DMS79 (cell line): Measurements from ENCODE around the gene MRTFA.
A peak's percentile ranks its signal among the peaks of the same experiment; 100 is the strongest.
"Not testable (repeated sequence)": the region's sequence is repeated elsewhere in the genome, so short reads cannot be mapped to it uniquely, and the experiment has no call there.

Source experiments
- DNase-seq: peaks from one replicate; lab custom pipeline; 2025; lab: John Stamatoyannopoulos, UW

Gene MRTFA

DNA sequence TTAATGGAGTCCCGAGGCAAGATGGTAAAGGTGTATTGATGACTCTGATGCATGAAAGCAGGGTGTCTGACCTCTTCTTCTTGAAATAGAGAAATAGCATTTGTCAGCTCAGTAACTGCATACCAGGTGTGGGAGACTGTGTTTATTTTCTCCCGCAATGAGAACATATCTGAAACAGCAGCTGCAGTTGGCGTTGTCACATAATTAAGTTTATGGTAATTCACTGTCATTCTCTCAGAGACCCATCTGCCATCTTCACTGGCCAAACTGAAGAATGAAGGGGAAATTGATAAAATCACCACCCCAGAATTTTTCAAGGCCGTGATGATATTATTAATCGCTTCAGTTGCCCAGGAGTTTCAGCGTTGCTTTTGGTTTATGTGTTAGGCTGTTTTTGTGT, 22.6 kb upstream of the MRTFA start:
- no peak for DNase-seq

DNA sequence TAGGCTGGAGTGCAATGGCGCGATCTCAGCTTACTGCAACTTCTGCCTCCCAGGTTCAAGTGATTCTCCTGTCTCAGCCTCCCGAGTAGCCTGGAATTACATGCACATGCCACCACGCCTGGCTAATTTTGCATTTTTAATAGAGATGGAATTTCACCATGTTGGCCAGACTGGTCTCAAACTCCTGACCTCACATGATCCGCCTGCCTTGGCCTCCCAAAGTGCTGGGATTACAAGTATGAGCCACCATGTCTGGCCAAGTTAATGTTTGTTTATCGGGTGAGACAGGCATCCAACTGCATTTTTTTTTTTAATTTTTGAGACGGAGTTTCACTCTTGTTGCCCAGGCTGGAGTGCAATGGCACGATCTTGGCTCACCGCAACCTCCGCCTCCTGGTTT, 20.1 kb upstream of the MRTFA start:
- not testable (repeated sequence) for DNase-seq

DNA sequence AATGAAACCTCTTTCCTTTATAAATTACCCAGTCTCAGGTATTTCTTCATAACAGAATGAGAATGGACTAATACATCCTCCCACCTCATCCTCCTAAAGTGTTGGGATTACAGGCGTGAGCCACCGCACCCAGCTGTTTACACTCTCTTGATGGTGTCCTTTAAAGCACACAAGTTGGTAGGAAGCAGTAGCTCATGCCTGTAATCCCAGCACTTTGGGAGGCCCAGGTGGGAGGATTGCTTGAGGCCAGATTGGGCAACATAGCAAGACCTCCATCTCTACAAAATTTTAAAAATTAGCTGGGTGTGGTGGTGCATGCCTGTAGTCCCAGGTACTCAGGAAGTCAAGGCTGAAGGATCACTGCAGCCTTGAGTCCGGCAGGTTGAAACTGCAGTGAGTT, 19.4 kb upstream of the MRTFA start:
- DNase-seq = not testable (repeated sequence)

DNA sequence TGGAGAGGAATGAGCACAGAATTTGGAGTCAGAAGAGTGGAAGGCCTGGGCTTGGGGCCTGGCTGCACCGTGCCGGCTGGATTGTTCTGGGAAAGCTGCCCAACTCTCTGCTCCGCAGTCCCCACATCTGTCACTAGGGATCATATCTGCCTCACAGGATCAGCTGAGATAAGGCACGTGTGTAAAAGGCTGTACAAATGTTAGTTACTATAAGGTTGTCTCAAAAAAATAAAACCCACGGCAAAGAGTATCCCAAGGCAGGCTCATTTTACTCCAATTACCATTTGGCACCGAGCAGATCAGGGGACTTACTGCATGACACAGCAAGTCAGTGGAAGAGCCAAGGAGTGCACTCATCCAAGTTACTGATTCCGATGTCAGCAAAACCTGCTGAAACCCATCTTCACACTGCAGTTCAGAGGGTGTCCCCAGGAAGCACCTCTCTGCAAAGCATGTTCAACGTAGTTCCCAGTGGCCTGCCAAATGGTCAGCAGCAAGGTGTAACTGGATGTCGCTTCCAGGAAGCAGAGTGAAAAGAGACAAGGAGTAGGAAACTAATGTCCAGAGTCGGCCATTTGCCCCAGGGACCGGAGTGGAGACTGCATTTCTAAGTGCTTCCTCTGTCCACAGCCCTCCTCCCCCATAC, 18.1 kb upstream of the MRTFA start:
- DNase-seq = no peak

DNA sequence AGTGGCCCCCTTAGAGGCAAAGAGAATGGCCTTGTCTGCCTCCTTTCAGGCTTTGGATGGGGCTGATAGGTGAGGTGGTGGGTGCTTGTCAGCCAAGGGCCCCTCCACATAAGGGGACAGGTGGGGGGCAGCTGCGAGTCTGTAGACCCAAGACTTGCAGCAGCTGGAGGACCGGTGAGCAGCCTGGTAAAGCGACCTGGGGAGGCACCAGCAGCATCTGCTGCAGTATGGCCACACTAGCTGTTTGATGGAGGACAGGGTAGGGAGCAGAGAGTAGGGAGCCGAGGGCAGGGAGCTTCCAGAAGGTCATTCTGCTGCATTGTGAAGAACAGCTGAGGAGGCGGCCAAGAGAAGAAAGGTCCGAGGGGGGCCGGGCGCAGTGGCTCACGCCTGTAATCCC, 16.8 kb upstream of the MRTFA start:
- no peak for DNase-seq

DNA sequence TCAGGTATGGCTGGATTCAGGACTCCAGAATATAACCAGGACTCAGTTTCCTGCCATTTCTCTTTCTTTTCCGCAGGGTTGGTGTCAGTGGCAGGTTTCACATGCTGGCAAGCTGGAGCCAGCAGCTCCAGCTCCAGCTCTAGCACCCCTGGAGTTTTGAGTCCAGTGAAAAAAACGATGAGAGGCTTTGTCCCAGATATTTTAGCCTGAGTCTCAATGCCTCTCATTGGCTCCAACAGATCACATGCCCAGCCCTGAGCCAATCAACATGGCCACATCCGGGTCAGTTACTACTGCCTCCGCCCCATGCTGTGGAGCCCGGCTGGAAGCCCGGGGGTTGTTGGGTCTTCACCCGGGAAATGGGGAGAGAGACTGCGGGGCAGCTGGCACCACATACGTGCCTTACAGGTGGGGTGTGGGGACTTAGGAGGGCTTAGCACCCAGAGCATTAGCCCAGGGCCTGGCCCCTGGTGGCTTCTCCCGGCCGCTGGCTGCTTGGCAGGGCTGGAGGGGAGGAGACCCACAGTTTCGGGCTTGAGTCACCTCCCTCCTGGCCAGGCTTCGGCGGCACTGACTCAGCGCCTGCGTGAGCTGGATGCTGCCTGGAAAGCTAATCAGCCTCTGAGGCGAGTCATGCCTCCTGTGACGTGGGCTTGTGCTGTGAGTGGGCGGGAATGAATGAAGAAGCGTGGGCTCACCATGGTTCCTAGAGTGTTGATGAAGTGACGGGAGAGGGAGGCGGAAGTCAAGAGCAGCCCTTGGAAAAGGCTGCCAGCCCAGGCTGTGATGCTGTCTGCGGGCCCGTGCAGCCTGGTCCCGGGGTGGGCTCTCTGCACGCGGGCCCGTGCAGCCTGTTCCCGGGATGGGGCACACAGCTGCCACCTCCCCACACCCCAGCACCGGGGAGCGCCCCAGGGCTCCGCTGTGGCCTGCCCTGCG, 15.3 kb upstream of the MRTFA start:
- DNase-seq = peak; percentile 64

DNA sequence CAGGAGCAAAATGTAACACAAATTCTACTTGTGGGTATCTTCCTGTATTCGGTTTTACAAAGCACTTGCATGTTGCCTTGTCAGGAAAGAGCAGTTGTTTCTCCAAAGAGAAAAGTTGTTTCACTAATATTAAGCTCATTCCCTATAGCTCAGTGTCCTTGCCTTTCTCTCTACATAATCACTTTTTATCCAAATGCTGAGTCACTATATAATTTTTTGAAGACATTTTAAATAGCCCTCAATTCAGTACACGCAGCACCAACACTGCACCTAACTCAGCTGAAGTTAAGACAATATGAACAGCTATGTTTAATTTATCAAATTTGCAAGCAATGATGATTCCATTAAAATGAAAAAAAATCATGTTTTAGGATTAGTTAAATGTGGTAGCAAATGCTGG, 14.5 kb upstream of the MRTFA start:
- no peak for DNase-seq

DNA sequence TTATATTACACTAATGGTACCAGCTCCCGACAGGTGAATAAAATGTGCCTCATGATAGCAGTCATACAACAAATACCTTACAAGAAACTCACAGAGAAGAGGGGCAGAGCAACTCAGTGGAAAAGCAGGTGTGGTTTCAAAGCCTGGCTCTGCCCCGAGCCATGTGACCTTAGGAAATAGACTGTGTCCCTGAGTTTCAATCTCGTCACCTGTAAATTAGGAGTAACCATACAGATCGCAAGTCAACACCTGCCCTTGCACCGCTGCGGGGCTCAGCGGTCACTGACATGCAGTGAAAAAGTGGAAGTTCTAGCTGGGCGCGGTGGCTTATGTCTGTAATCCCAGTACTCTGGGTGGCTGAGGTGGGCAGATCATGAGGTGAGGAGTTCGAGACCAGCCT, 11.9 kb upstream of the MRTFA start:
- no peak for DNase-seq

DNA sequence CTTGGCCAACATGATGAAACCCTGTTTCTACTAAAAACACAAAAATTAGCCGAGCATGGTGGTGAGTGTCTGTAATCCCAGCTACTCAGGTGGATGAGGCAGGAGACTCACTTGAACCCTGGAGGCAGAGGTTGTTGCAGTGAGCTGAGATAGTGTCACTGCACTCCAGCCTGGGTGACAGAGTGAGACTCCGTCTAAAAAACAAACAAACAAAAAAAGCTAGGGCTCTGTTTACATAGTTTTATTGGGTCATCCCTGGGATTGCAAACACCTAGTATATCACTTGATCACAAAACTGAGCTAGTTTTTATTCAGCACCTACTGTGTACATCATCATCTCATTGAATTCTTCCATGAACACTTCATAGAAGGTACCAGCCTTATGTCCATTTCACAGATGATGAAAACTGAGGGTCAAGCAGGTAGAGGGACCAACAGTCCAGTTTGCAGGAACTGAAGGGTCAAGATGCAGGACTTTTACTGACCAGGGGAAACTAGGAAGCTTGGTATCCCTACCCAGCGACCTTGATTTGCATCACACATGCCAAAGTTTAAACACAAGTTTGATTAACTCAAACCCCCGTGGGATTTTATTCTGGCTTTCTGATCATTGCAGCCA, 9.2 kb upstream of the MRTFA start:
- DNase-seq = no peak

DNA sequence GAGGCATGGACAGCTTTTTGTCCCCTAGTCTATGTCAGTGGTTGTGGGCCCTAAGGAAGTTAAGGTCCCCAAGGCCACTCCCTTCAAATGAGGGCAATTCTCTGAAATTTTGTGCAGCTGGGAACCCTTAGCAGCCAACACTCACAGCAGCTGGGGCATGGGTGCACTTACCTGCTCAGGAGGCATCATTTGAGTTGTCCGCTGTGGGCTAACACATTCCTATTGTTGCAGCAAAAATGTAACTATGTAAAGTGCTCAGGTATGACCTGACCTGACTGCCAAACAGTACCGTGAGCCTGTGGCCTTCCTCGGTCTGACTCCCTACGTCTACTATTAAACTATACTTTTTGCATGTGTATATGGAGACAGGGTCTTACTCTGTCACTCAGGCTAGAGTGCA, 5.8 kb upstream of the MRTFA start:
- no peak for DNase-seq

DNA sequence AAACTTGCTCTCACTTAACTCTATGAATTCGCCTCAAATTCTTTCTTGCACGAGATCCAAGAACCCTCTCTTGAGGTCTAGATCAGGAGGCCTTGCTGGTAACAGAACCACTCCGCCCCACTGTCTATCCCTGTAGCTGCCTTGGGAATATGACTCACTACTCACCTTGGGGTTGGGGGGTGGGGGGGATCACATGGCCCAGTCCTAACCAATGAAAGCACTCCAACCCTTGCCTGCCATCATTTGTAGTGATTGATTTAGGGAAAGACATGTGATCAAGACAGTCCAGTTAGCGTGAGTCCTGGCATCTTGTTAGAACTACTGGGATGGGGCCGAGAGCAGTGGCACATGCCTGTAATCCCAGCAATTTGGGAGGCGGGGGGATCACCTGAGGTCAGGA, 4.8 kb upstream of the MRTFA start:
- DNase-seq = no peak

DNA sequence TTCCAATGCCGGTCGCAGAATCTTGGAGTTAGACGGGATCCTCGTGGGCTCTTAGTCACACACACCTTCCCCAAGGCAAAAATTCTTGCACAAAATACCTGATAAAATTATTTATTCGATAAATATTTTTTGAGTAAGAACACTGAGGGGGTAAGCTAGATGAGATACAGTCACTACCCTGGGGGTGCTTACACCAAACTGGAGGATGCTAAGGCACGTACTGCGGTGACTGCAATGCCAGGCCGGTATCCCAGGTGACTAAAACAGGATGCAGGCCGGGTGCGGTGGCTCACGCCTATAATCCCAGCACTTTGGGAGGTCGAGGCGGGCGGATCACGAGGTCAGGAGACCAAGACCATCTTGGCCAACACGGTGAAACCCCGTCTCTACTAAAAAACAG, 1.7 kb upstream of the MRTFA start:
- no peak for DNase-seq

DNA sequence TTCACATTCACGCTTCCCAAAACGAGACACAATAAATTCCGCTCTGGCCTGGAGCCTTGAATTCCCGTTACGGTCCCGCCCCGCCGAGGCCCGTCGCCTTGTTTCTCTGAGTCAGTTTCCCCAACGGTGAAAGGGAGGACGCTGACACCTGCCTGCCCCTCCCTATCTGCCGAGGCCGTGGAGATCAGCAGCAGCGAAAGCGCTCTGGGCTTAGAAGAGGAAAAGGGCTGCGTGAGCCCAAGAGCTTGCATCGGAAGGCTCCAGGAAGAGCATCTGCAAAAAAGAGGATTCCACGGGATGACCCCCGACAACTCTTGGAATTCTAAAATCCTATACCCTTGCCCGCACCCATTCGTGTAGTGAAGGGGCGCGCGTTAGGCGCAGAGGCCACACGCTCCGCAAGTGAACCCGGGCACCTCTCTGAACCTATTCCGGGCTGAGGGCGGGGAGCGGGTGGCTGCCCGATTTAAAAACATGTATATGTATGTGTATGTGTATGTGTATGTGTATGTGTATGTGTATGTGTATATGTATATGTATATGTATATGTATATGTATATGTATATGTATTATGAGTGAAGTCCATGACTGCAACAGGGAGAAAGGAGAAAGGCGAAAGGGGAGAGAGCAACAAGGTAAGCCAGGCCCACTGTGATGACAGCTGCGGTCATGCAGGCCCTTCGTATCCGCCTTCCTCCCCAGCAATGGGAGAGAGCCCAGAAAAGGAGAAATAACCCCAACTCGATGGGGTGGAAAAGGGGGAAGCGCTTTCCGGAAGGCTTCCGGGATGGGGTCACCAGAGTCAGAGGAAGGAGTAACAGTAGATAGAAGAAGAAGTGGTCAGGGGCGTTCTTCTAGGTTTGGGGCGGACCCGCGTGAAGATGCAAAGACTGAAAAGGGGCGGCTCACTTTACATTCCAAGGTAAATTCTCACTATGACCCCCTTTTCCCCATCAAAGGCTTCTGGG, 948 bp upstream of the MRTFA start:
- no peak for DNase-seq

DNA sequence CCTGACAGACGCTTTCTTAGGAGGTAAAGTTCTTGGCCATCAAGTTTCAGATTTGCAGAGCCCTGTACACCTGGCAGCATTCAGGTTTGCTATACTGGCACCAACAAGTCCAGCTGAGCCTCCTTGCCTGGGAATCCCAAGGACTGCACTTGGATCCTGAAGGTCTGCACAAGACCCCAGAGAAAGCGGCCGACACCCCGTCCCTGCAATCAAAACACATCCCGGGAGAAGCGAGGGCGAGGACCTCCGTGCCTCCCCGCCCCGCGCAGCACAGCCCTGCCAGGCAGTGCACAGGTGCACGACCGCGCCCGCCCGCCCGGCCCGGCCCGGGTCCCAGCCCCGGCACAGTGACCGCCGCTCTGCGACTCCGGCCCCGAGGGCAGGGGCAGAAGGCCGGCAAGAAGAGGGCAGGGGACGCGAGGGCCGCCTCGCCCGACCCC, 559 bp downstream of the MRTFA start:
- no peak for DNase-seq

DNA sequence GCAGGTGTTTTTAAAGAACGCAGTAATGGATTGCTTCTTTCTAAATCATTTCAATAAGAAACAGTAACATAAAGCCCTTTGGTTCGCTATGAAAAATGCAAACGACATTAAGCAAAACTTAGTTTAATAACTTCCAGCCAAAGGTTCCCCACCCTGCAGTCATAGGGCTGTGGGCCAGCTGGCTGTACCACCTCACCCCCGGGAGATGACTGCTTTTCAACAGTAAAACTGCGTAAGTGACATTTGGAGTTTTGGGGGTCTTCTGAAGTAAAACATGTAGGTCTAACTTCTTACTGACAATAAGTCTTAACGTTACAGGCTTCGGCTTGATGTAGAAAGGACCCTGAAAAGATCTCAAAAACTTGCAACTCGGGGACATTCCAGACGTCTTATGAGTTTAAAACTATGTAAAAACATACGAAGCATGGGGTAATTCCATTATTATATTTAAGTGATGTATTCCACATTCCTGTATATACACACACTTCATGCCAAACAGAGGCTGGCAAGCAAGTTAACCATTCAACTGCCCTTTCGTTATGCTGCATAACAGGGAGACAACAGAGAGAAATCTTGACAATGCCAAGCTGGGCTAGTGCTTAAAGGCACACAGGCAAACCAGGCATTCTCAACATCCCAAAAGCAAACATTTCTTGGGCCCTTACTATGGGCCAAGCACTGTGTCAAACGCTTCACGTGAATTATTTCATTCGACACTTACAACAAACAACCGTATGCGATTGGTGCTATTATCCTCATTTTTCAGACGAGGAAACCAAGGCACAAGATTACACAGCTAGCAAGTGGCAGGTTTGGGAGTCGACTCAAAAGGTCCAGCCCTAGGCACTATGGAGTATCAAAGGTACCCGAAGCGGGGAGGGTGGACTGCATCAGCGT, 1.2 kb downstream of the MRTFA start:
- DNase-seq = no peak

DNA sequence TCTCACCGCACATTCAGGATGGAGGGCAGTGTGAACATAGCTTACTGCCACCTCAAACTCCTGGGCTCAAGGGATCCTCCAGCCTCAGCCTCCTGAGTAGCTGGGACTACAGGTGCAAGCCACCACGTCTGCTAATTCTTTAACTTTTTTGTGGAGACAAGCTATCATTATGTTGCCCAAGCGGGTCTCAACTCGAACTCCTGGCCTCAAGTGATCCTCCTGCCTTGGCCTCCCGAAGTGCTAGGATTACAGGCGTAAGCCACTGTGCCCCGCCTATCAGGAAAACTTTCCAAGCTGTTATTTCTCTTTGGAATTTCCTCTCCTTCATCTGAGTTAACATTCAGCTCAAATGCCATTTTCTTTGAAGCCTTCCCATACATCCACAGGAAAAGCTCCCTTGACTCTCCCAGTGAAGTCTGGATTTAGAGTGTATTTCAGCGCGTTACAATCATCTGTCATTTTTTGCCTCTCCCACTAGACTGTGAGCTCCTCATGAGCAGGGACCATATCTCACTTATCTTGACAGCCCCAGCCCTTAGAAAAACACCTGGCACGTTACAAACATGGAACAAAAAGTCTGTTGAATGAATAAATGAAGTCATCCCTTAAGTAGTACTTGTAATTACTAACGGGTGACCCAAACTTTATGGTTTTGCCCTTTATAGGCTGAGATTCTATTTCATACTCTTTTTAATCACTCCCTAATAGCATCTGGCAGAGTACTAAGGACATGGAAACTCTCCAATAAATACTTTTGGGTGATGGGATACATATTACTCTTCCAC, 2.2 kb downstream of the MRTFA start:
- no peak for DNase-seq

DNA sequence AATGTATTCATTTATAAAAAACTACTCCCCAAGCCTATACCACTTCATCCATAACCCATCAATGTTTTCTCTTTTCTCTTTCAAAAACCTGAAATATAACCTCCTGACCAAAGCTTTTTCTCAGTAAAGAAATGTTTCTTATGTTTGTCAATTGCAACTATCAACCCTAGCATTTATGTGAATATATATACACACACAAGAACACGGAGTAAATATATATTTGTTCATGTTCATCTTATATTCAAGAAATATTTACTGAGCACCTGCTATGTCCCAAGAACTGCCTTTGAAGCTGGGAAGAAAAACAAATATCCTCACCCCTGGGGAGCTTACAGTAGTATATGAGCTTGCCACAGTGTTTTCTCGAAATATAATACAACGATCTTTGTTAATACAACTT, 3.5 kb downstream of the MRTFA start:
- DNase-seq = no peak

DNA sequence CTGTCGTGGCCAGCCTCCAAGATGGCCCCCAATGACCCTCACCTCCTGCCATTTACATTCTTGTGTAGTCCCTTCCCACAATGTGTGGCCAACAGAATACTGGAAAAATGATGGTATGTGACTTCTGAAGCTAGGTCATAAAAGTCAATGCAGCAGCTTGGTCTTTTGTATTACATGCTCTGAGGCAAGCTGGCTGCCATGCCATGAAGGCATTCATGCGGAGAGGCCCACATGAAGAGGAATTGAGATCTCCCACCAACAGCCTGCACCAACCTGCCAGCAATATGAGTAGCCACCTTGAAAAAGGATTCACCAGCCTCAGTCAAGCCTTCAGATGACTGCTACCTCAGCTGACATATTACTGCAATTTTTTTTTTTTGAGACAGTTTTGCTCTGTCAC, 4.6 kb downstream of the MRTFA start:
- DNase-seq = no peak

DNA sequence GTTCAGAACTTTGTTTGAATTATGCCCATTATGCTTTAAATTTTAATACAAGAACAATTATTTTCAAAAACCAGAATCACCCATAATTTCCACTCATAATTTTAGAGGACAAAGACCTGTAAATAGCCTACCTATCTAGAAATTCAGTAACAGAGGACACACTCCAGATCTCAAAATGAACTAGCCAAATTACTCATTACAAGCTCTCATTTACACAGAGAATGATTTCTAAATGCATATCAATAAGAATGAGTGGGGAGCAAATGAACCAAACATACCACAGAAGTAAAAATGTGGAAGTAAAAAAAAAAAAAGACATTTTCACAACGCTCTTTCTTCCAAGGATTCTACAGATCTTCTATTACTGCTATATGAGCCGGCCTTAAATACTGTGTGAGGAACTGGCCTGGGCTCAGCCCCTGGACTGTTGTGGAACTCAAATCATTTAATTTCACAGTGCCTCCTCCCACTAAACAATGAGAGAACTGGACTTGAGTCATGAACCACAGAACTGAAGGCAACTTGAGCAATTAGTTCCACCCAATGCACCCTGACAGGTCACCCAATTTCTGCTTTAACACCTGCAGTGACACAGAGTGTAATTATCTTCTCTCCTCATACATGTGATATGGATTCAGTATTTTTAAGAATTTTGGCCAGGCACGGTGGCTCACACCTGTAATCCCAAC, 8.0 kb downstream of the MRTFA start:
- DNase-seq = no peak
